ENCODE data around the gene GRIN3B.
"Not testable (repeated sequence)": the region's sequence is repeated elsewhere in the genome, so short reads cannot be mapped to it uniquely, and the experiment has no call there.

Gene GRIN3B

GRCh38 chr19:1019980-1020867 is 20.0 kb downstream of the GRIN3B start:
- peaks cover 22% of the 10 kb centered on the region for H3K4me1 ChIP-seq (ENCODE audit: low read depth, poor library complexity, severe bottlenecking)
- peaks cover 13% of the 10 kb centered on the region for H4K20me1 ChIP-seq (ENCODE audit: insufficient read depth)
- no peaks in the 10 kb centered on the region for H3K36me3 ChIP-seq (ENCODE audit: insufficient read depth)
- TF ChIP-seq CTCF (conservative IDR thresholded peaks at IDR 0.05; ENCODE audit: low read depth, low read length) = no peak
- H2AFZ ChIP-seq (ENCODE audit: low read depth) = no peak overlapping the region
- peak overlapping the region; percentile 67 for H3K27ac ChIP-seq
- H3K79me2 ChIP-seq (ENCODE audit: insufficient read depth, low read depth) = peaks cover 55% of the 10 kb centered on the region
- no peak overlapping the region for H3K4me3 ChIP-seq (IDR thresholded peaks at IDR 0.05; ENCODE audit: insufficient read depth, low read depth, low read length)
- H3K27me3 ChIP-seq (ENCODE audit: insufficient read depth, low read depth) = no peaks in the 10 kb centered on the region
- H3K9ac ChIP-seq = peak overlapping the region; percentile 83; the same call in 1 of the 2 replicates
- peak overlapping the region; percentile 82 for H3K4me2 ChIP-seq

GRCh38 chr19:1020868-1021425 is 20.7 kb downstream of the GRIN3B start, which contains the start of gene TMEM259:
Gene TMEM259, minus strand, starts transcription at chr19:1021123. Its CDS starts 127 bp downstream, at chr19:1020996.
- TF ChIP-seq CTCF (conservative IDR thresholded peaks at IDR 0.05; ENCODE audit: low read depth, low read length) = no peak
- peak within 1 kb of the TSS; percentile 83; the same call in 1 of the 2 replicates for H3K9ac ChIP-seq
- no peaks in the 10 kb centered on the region for H3K27me3 ChIP-seq (ENCODE audit: insufficient read depth, low read depth)
- H3K27ac ChIP-seq = peak within 1 kb of the TSS; percentile 67
- H3K4me3 ChIP-seq (IDR thresholded peaks at IDR 0.05; ENCODE audit: insufficient read depth, low read depth, low read length) = no peak within 1 kb of the TSS
- H3K36me3 ChIP-seq (ENCODE audit: insufficient read depth) = no peaks in the 10 kb centered on the region
- peaks cover 5% of the 10 kb centered on the region; the same call in 1 of the 2 replicates for H4K20me1 ChIP-seq (ENCODE audit: insufficient read depth)
- H3K4me2 ChIP-seq = peak within 1 kb of the TSS; percentile 82
- peak within 1 kb of the TSS; percentile 48; the same call in 1 of the 2 replicates for H2AFZ ChIP-seq (ENCODE audit: low read depth)
- peaks cover 48% of the 10 kb centered on the region for H3K79me2 ChIP-seq (ENCODE audit: insufficient read depth, low read depth)
- peaks cover 29% of the 10 kb centered on the region for H3K4me1 ChIP-seq (ENCODE audit: low read depth, poor library complexity, severe bottlenecking)

- H2AFZ ChIP-seq (ENCODE audit: low read depth); H4K20me1 ChIP-seq (ENCODE audit: insufficient read depth); H3K27me3 ChIP-seq (ENCODE audit: insufficient read depth, low read depth); H3K4me3 ChIP-seq (IDR thresholded peaks at IDR 0.05; ENCODE audit: insufficient read depth, low read depth, low read length); H3K9ac ChIP-seq; H3K4me2 ChIP-seq; H3K27ac ChIP-seq; H3K36me3 ChIP-seq (ENCODE audit: insufficient read depth): not testable (repeated sequence)
- Histone ChIP-seq H3K79me2 (ENCODE audit: insufficient read depth, low read depth) (peaks cover 27% of the 10 kb centered on the region), H3K4me1 (ENCODE audit: low read depth, poor library complexity, severe bottlenecking) (peaks cover 27% of the 10 kb centered on the region)
Observed at GRCh38 chr19:1023883-1024188, 23.6 kb downstream of the GRIN3B start.

GRCh38 chr19:1025080-1025479 is 24.9 kb downstream of the GRIN3B start:
- H3K4me1 ChIP-seq (ENCODE audit: low read depth, poor library complexity, severe bottlenecking) = peaks cover 29% of the 10 kb centered on the region
- not testable (repeated sequence) for H3K4me3 ChIP-seq (IDR thresholded peaks at IDR 0.05; ENCODE audit: insufficient read depth, low read depth, low read length)

GRCh38 chr19:1025960-1026782 is 26.0 kb downstream of the GRIN3B start, which contains the start of gene CNN2:
Gene CNN2, plus strand, starts transcription at chr19:1026608. Its CDS starts 54 bp downstream, at chr19:1026662.
- Histone ChIP-seq H3K36me3 (ENCODE audit: insufficient read depth) (no peaks in the 10 kb centered on the region), H3K27ac (peak within 1 kb of the TSS; percentile 38), H3K4me1 (ENCODE audit: low read depth, poor library complexity, severe bottlenecking) (peaks cover 39% of the 10 kb centered on the region), H3K79me2 (ENCODE audit: insufficient read depth, low read depth) (peaks cover 8% of the 10 kb centered on the region; the same call in 1 of the 2 replicates), H3K4me3 (IDR thresholded peaks at IDR 0.05; ENCODE audit: insufficient read depth, low read depth, low read length) (no peak within 1 kb of the TSS), H3K9ac (peak within 1 kb of the TSS; percentile 29; the same call in 1 of the 2 replicates), H3K27me3 (ENCODE audit: insufficient read depth, low read depth) (no peaks in the 10 kb centered on the region), H3K4me2 (peak within 1 kb of the TSS; percentile 80), H2AFZ (ENCODE audit: low read depth) (peak within 1 kb of the TSS; percentile 65; the same call in 1 of the 2 replicates), H4K20me1 (ENCODE audit: insufficient read depth) (no peaks in the 10 kb centered on the region)
- no peak for TF ChIP-seq CTCF (conservative IDR thresholded peaks at IDR 0.05; ENCODE audit: low read depth, low read length)

More at GRCh38 chr19:1025080-1025479, 24.9 kb downstream of the GRIN3B start:
- not testable (repeated sequence) for H4K20me1 ChIP-seq (ENCODE audit: insufficient read depth); H3K9ac ChIP-seq; H3K36me3 ChIP-seq (ENCODE audit: insufficient read depth); H3K4me2 ChIP-seq; H3K27me3 ChIP-seq (ENCODE audit: insufficient read depth, low read depth); H2AFZ ChIP-seq (ENCODE audit: low read depth); H3K27ac ChIP-seq
- H3K79me2 ChIP-seq (ENCODE audit: insufficient read depth, low read depth) = peaks cover 14% of the 10 kb centered on the region
